Nephron (organoid): ENCODE results near the gene PURA.

Source experiments
- H3K27ac Mint-ChIP-seq, 3 experiments: 2 replicates each; pipeline ENCODE4 v1.8.0; 2020; ENCODE audit warnings: mixed read lengths in 3 of 3, mild to moderate bottlenecking in 2 of 3, moderate library complexity in 1 of 3
- H3K27me3 Mint-ChIP-seq: 2 replicates; pipeline ENCODE4 v1.8.0; 2021; ENCODE audit warnings: low read depth, mild to moderate bottlenecking, moderate library complexity, mixed read lengths
- H3K36me3 Mint-ChIP-seq: 2 replicates; pipeline ENCODE4 v1.8.0; 2020; ENCODE audit warnings: low read depth, mixed read lengths
- H3K4me1 Mint-ChIP-seq: 2 replicates; pipeline ENCODE4 v1.8.0; 2020; ENCODE audit warnings: mixed read lengths
- H3K4me3 Mint-ChIP-seq, 3 experiments: 2 replicates each; pipeline ENCODE4 v1.8.0; 2020; ENCODE audit warnings: mild to moderate bottlenecking in 3 of 3, mixed read lengths in 3 of 3, moderate library complexity in 2 of 3
- H3K9me3 Mint-ChIP-seq: 2 replicates; pipeline ENCODE4 v1.8.0; 2020; ENCODE audit warnings: mixed read lengths
- CTCF ChIP-seq, 3 experiments: fragments of 200-600 bp; sonication (generic); IDR thresholded peaks; one replicate each; pipeline ENCODE4 v1.5.0; 2021; ENCODE audit warnings: antibody characterized with exemption in 3 of 3; ENCODE audit not compliant: unreplicated experiment in 3 of 3

Gene PURA

GRCh38 chr5:140115186-140115500 is 1.2 kb downstream of the PURA start:
- TF ChIP-seq CTCF (IDR thresholded peaks at IDR 0.05; ENCODE audit: unreplicated experiment in 3 of 3) = no peak
- Mint-ChIP-seq H3K4me1 (peaks cover 35% of the 10 kb centered on the region), H3K4me3 (peak overlapping the region; percentile 88 to 96 (median 91)), H3K27ac (peak overlapping the region in 1 of 3 experiments; percentile 97), H3K36me3 (peaks cover 4% of the 10 kb centered on the region), H3K27me3 (peaks cover 72% of the 10 kb centered on the region), H3K9me3 (no peaks in the 10 kb centered on the region)

- no peak overlapping the region for H3K27ac Mint-ChIP-seq
- no peaks in the 10 kb centered on the region for H3K9me3 Mint-ChIP-seq
- H3K4me1 Mint-ChIP-seq = peaks cover 35% of the 10 kb centered on the region
- TF ChIP-seq CTCF (IDR thresholded peaks at IDR 0.05; ENCODE audit: unreplicated experiment in 3 of 3) = no peak
- peaks cover 64% of the 10 kb centered on the region for H3K27me3 Mint-ChIP-seq
- peaks cover 4% of the 10 kb centered on the region for H3K36me3 Mint-ChIP-seq
- H3K4me3 Mint-ChIP-seq = peak overlapping the region; percentile 40 to 63 (median 53)
Observed at GRCh38 chr5:140116716-140117115, 2.8 kb downstream of the PURA start.

GRCh38 chr5:140117523-140117922 is 3.6 kb downstream of the PURA start:
- Mint-ChIP-seq H3K9me3 (no peaks in the 10 kb centered on the region), H3K27ac (no peak overlapping the region), H3K4me1 (peaks cover 29% of the 10 kb centered on the region), H3K36me3 (peaks cover 4% of the 10 kb centered on the region), H3K27me3 (peaks cover 64% of the 10 kb centered on the region), H3K4me3 (peak overlapping the region in 2 of 3 experiments; percentile 40 to 63)
- TF ChIP-seq CTCF (IDR thresholded peaks at IDR 0.05; ENCODE audit: unreplicated experiment in 3 of 3) = no peak

- Mint-ChIP-seq H3K27me3 (peaks cover 62% of the 10 kb centered on the region), H3K4me1 (peaks cover 29% of the 10 kb centered on the region), H3K27ac (peak overlapping the region in 1 of 3 experiments; percentile 46), H3K36me3 (peaks cover 4% of the 10 kb centered on the region), H3K9me3 (no peaks in the 10 kb centered on the region), H3K4me3 (peak overlapping the region in 1 of 3 experiments; percentile 5)
- no peak for TF ChIP-seq CTCF (IDR thresholded peaks at IDR 0.05; ENCODE audit: unreplicated experiment in 3 of 3)
Observed at GRCh38 chr5:140118302-140118936, 4.5 kb downstream of the PURA start.

- H3K27ac Mint-ChIP-seq = no peak within 1 kb of the TSS
- H3K27me3 Mint-ChIP-seq = peaks cover 49% of the 10 kb centered on the region
- no peaks in the 10 kb centered on the region for H3K9me3 Mint-ChIP-seq
- no peak within 1 kb of the TSS for H3K4me3 Mint-ChIP-seq
- no peak for TF ChIP-seq CTCF (IDR thresholded peaks at IDR 0.05; ENCODE audit: unreplicated experiment in 3 of 3)
- no peaks in the 10 kb centered on the region for H3K4me1 Mint-ChIP-seq
- H3K36me3 Mint-ChIP-seq = no peaks in the 10 kb centered on the region
Observed at GRCh38 chr5:140125637-140126036, 11.7 kb downstream of the PURA start, which contains the start of gene IGIP. TSS of gene IGIP (plus strand) at chr5:140125937. CDS start at chr5:140128477, 2,540 bp downstream.
